ENCODE data around the gene KIAA1328. TPM values are rescaled to one million over a fixed set of nuclear protein-coding genes. Genes with fewer than 3 reads are reported as not detected.

KIAA1328 gene
- polyA plus RNA-seq, 1 donor (not counting 4 experiments of a cell fraction or from before 2014, with no cell fraction given): 5.5 TPM

DNA sequence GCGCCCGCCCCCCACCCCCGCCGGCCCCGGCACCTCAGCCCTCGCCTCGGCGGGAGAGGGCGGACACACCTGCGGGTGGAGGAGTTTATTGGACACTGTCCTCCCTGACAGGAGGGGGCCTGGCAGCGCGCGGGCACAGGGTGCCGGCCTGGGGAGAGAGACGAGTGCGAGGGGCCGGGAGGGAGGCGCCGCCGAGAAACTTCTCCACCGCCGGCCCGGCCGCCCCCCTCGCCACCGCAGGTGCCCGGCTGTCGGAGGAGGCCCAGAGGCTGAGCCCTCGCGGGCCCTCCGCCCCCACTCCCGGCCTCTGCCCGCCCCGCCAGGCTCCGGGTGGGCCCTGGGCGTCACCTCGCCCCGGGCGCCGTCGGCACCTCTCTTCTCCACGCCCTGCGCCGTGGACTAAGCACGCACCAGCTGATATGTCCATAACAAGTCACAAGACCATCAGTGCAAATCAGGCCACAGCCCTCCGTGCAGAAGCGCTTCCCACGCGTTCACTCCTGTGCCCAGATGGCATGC is 425.4 kb downstream of the KIAA1328 start:
- DNase-seq (ENCODE audit: low read depth, low spot score) (no peak), FAIRE-seq (no peak)
- Histone ChIP-seq H2AFZ (ENCODE audit: control insufficient read depth, low read length) (no peak overlapping the region), H3K4me1 (ENCODE audit: control insufficient read depth, extremely low read depth, insufficient read depth, low read length) (no peaks in the 10 kb centered on the region), H3K79me2 (ENCODE audit: control insufficient read depth, insufficient read depth, low read length) (no peaks in the 10 kb centered on the region), H3K9me3 (ENCODE audit: control insufficient read depth, low read depth, low read length) (no peaks in the 10 kb centered on the region), H3K27ac (ENCODE audit: control insufficient read depth, insufficient read depth, low read length) (no peak overlapping the region), H3K36me3 (ENCODE audit: control insufficient read depth in 2 of 2, extremely low read depth in 1 of 2, insufficient read depth in 2 of 2, low read length in 2 of 2) (no peaks in the 10 kb centered on the region), H3K4me2 (ENCODE audit: control insufficient read depth, extremely low read depth, insufficient read depth, low read depth, low read length) (peak overlapping the region; percentile 32), H3K9me1 (ENCODE audit: control insufficient read depth, extremely low read depth, insufficient read depth, low read length) (no peaks in the 10 kb centered on the region), H3K9ac (ENCODE audit: control insufficient read depth, extremely low read depth, insufficient read depth, low read length) (no peak overlapping the region), H3K27me3 (ENCODE audit: control insufficient read depth, extremely low read depth, insufficient read depth, low read length) (peaks cover 49% of the 10 kb centered on the region), H3K4me3 (ENCODE audit: control insufficient read depth in 2 of 3, extremely low read depth in 1 of 3, insufficient read depth in 2 of 3, low read depth in 1 of 3, low read length in 3 of 3) (peak overlapping the region in 1 of 3 experiments; percentile 19), H4K20me1 (ENCODE audit: control insufficient read depth, extremely low read depth, insufficient read depth, low read length) (no peaks in the 10 kb centered on the region)
- TF ChIP-seq CTCF (optimal IDR thresholded peaks at IDR 0.05 in 1 of 3, IDR thresholded peaks at IDR 0.05 in 1 of 3, conservative IDR thresholded peaks at IDR 0.05 in 1 of 3; ENCODE audit: extremely low read depth in 1 of 3, insufficient read depth in 2 of 3, low read length in 3 of 3) (no peak), EZH2 (IDR thresholded peaks at IDR 0.05; ENCODE audit: low read length) (peak; percentile 62)
- dilution Hi-C loops (cut with MboI; ENCODE audit: extremely low pct_ligation_motif_present, low sequenced_read_pairs): no loop called here

GRCh38 chr18:37254973-37255372 is 426.0 kb downstream of the KIAA1328 start:
- Histone ChIP-seq H3K4me3 (ENCODE audit: control insufficient read depth in 2 of 3, extremely low read depth in 1 of 3, insufficient read depth in 2 of 3, low read depth in 1 of 3, low read length in 3 of 3) (no peak overlapping the region), H4K20me1 (ENCODE audit: control insufficient read depth, extremely low read depth, insufficient read depth, low read length) (no peaks in the 10 kb centered on the region), H3K9me1 (ENCODE audit: control insufficient read depth, extremely low read depth, insufficient read depth, low read length) (no peaks in the 10 kb centered on the region), H3K27me3 (ENCODE audit: control insufficient read depth, extremely low read depth, insufficient read depth, low read length) (peaks cover 53% of the 10 kb centered on the region), H3K4me2 (ENCODE audit: control insufficient read depth, extremely low read depth, insufficient read depth, low read depth, low read length) (no peak overlapping the region), H3K36me3 (ENCODE audit: control insufficient read depth in 2 of 2, extremely low read depth in 1 of 2, insufficient read depth in 2 of 2, low read length in 2 of 2) (no peaks in the 10 kb centered on the region), H3K79me2 (ENCODE audit: control insufficient read depth, insufficient read depth, low read length) (no peaks in the 10 kb centered on the region), H3K9ac (ENCODE audit: control insufficient read depth, extremely low read depth, insufficient read depth, low read length) (no peak overlapping the region), H3K27ac (ENCODE audit: control insufficient read depth, insufficient read depth, low read length) (no peak overlapping the region), H3K9me3 (ENCODE audit: control insufficient read depth, low read depth, low read length) (no peaks in the 10 kb centered on the region), H2AFZ (ENCODE audit: control insufficient read depth, low read length) (no peak overlapping the region), H3K4me1 (ENCODE audit: control insufficient read depth, extremely low read depth, insufficient read depth, low read length) (no peaks in the 10 kb centered on the region)
- no peak for DNase-seq (ENCODE audit: low read depth, low spot score)
- TF ChIP-seq EZH2 (IDR thresholded peaks at IDR 0.05; ENCODE audit: low read length) (no peak), CTCF (optimal IDR thresholded peaks at IDR 0.05 in 1 of 3, IDR thresholded peaks at IDR 0.05 in 1 of 3, conservative IDR thresholded peaks at IDR 0.05 in 1 of 3; ENCODE audit: extremely low read depth in 1 of 3, insufficient read depth in 2 of 3, low read length in 3 of 3) (no peak)
- dilution Hi-C loops (cut with MboI; ENCODE audit: extremely low pct_ligation_motif_present, low sequenced_read_pairs): no loop called here
- no peak for FAIRE-seq
